Keratinocyte (primary cell): ENCODE data around the gene PTK6. TPM values are rescaled to one million over a fixed set of nuclear protein-coding genes. Genes with fewer than 3 reads are reported as not detected.

Source experiments
- DNase-seq: peaks from one replicate; pipeline ENCODE4 v3.0.0-alpha.2; 2011; ENCODE audit warnings: low read depth, missing footprints, low spot score
- FAIRE-seq: peaks from 2 replicates; lab custom pipeline; 2011; peaks lifted over from hg19 to GRCh38; lab: Jason Lieb, UNC
- H2AFZ ChIP-seq: 2 replicates; pipeline ENCODE4 v1.6.0; 2012; ENCODE audit warnings: low read length, control low read depth, inconsistent platforms; ENCODE audit not compliant: control insufficient read depth
- H3K27ac ChIP-seq: 2 replicates; pipeline ENCODE4 v1.5.1; 2011; ENCODE audit warnings: low read length; ENCODE audit not compliant: control insufficient read depth, insufficient read depth
- H3K27me3 ChIP-seq: 3 replicates; pipeline ENCODE4 v1.6.0; 2011; ENCODE audit warnings: low read length; ENCODE audit not compliant: control insufficient read depth, insufficient read depth; ENCODE audit errors: extremely low read depth
- H3K36me3 ChIP-seq, 2 experiments: 2 replicates in 1 of 2; 3 replicates in 1 of 2; pipeline ENCODE4 v1.5.1; 2011; ENCODE audit warnings: low read length in 2 of 2, mild to moderate bottlenecking in 1 of 2; ENCODE audit not compliant: control insufficient read depth in 2 of 2, insufficient read depth in 2 of 2; ENCODE audit errors: extremely low read depth in 1 of 2
- H3K4me1 ChIP-seq: 3 replicates; pipeline ENCODE4 v1.5.1; 2011; ENCODE audit warnings: low read length; ENCODE audit not compliant: control insufficient read depth, insufficient read depth; ENCODE audit errors: extremely low read depth
- H3K4me2 ChIP-seq: 3 replicates; pipeline ENCODE4 v1.6.0; 2011; ENCODE audit warnings: low read depth, low read length; ENCODE audit not compliant: control insufficient read depth, insufficient read depth; ENCODE audit errors: extremely low read depth
- H3K4me3 ChIP-seq, 3 experiments: fragments of 200-600 bp in 1 of 3; sonication (generic) in 1 of 3; 2 replicates in 2 of 3; 3 replicates in 1 of 3; pipeline ENCODE4 v1.5.1; 2011 to 2016; ENCODE audit warnings: low read length in 3 of 3, mild to moderate bottlenecking in 3 of 3, control low read depth in 2 of 3, inconsistent platforms in 1 of 3, low read depth in 1 of 3, mixed read lengths in 1 of 3, mixed run types in 1 of 3, moderate library complexity in 1 of 3; ENCODE audit not compliant: control insufficient read depth in 2 of 3, insufficient read depth in 2 of 3; ENCODE audit errors: extremely low read depth in 1 of 3
- H3K79me2 ChIP-seq: 2 replicates; pipeline ENCODE4 v1.6.0; 2012; ENCODE audit warnings: low read length; ENCODE audit not compliant: control insufficient read depth, insufficient read depth
- H3K9ac ChIP-seq: 3 replicates; pipeline ENCODE4 v1.6.0; 2011; ENCODE audit warnings: low read length; ENCODE audit not compliant: control insufficient read depth, insufficient read depth; ENCODE audit errors: extremely low read depth
- H3K9me1 ChIP-seq: 3 replicates; pipeline ENCODE4 v1.6.0; 2011; ENCODE audit warnings: low read length; ENCODE audit not compliant: control insufficient read depth, insufficient read depth; ENCODE audit errors: extremely low read depth
- H3K9me3 ChIP-seq: 2 replicates; pipeline ENCODE4 v1.5.1; 2012; ENCODE audit warnings: low read depth, low read length; ENCODE audit not compliant: control insufficient read depth
- H4K20me1 ChIP-seq: 3 replicates; pipeline ENCODE4 v1.6.0; 2011; ENCODE audit warnings: low read length; ENCODE audit not compliant: control insufficient read depth, insufficient read depth; ENCODE audit errors: extremely low read depth
- EZH2 ChIP-seq: IDR thresholded peaks from one replicate; pipeline ENCODE4 v1.6.1; 2012; ENCODE audit warnings: inconsistent platforms, mild to moderate bottlenecking, low read length, moderate library complexity
- dilution Hi-C: fragments of 300-500 bp; cut with MboI; formaldehyde crosslinking; loops from one replicate; pipeline ENCODE4 v1.7.0; 2020; ENCODE audit warnings: low sequenced_read_pairs; ENCODE audit not compliant: extremely low pct_ligation_motif_present
- polyA plus RNA-seq, 5 experiments: library from polyadenylated mRNA; depleted of rRNA in 3 of 5; stranded (reverse) in 3 of 5; stranded (forward) in 1 of 5; unstranded in 1 of 5; fragments of >200 nt; gene quantifications; 1 replicate in 1 of 5; 2 replicates in 3 of 5; 3 replicates in 1 of 5; pipeline versions ENCODE4 v1.2.1 to v1.2.3, GENCODE V29; 2011 to 2012; ENCODE audit warnings: missing spikeins in 2 of 5, low read depth in 1 of 5, low replicate concordance in 1 of 5
- TF ChIP-seq, protein P1 (sequence below), 3 experiments: IDR thresholded peaks in 1 of 3; conservative IDR thresholded peaks in 1 of 3; optimal IDR thresholded peaks in 1 of 3; 2 replicates in 2 of 3; 3 replicates in 1 of 3; pipeline versions ENCODE3 to v1.5.1; 2011; ENCODE audit warnings: low read length in 3 of 3, mild to moderate bottlenecking in 3 of 3, moderate library complexity in 2 of 3, control low read depth in 1 of 3, inconsistent platforms in 1 of 3; ENCODE audit not compliant: insufficient read depth in 2 of 3; ENCODE audit errors: extremely low read depth in 1 of 3

Gene PTK6
- polyA plus RNA-seq, 1 donor (not counting 4 experiments of a cell fraction or from before 2014, with no cell fraction given), result 28.5 TPM

DNA sequence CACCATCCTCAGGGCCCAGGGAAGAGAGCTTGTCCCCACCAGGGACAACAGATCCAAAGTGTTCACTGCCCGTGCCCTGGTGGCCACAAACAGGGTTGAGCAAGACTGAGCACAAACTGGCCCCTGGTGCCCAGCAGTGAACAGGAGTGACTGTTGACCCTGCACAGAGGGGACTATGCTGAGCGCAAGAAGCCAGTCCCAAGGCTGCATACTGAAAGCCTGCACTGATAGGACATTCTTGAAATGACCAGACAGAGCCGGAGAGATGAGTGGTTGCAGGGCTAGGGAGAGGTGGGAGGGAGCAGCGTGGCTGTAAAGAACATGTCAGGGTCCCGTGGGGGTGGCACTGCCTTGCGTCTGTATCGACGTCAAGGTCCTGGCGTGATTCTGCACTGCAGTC is 13.9 kb upstream of the PTK6 start:
- H3K9ac ChIP-seq, result no peak overlapping the region
- peaks cover 17% of the 10 kb centered on the region for H3K4me1 ChIP-seq
- peaks cover 3% of the 10 kb centered on the region for H3K27me3 ChIP-seq
- no peaks in the 10 kb centered on the region for H3K9me3 ChIP-seq
- H3K4me2 ChIP-seq, result no peak overlapping the region
- H2AFZ ChIP-seq, result no peak overlapping the region
- no peak for DNase-seq
- H4K20me1 ChIP-seq, result no peaks in the 10 kb centered on the region
- no peaks in the 10 kb centered on the region for H3K79me2 ChIP-seq
- H3K9me1 ChIP-seq, result no peaks in the 10 kb centered on the region
- H3K36me3 ChIP-seq, result peaks cover 0 to 1% of the 10 kb centered on the region in 2 experiments
- no peak overlapping the region for H3K27ac ChIP-seq
- H3K4me3 ChIP-seq, result no peak overlapping the region
- FAIRE-seq, result no peak
- dilution Hi-C loops, result no loop called here
- TF ChIP-seq, protein P1, sequence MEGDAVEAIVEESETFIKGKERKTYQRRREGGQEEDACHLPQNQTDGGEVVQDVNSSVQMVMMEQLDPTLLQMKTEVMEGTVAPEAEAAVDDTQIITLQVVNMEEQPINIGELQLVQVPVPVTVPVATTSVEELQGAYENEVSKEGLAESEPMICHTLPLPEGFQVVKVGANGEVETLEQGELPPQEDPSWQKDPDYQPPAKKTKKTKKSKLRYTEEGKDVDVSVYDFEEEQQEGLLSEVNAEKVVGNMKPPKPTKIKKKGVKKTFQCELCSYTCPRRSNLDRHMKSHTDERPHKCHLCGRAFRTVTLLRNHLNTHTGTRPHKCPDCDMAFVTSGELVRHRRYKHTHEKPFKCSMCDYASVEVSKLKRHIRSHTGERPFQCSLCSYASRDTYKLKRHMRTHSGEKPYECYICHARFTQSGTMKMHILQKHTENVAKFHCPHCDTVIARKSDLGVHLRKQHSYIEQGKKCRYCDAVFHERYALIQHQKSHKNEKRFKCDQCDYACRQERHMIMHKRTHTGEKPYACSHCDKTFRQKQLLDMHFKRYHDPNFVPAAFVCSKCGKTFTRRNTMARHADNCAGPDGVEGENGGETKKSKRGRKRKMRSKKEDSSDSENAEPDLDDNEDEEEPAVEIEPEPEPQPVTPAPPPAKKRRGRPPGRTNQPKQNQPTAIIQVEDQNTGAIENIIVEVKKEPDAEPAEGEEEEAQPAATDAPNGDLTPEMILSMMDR (optimal IDR thresholded peaks at IDR 0.05 in 1 of 3, IDR thresholded peaks at IDR 0.05 in 1 of 3, conservative IDR thresholded peaks at IDR 0.05 in 1 of 3; ENCODE audit: extremely low read depth in 1 of 3, insufficient read depth in 2 of 3, low read length in 3 of 3), result no peak
- no peak for TF ChIP-seq EZH2

DNA sequence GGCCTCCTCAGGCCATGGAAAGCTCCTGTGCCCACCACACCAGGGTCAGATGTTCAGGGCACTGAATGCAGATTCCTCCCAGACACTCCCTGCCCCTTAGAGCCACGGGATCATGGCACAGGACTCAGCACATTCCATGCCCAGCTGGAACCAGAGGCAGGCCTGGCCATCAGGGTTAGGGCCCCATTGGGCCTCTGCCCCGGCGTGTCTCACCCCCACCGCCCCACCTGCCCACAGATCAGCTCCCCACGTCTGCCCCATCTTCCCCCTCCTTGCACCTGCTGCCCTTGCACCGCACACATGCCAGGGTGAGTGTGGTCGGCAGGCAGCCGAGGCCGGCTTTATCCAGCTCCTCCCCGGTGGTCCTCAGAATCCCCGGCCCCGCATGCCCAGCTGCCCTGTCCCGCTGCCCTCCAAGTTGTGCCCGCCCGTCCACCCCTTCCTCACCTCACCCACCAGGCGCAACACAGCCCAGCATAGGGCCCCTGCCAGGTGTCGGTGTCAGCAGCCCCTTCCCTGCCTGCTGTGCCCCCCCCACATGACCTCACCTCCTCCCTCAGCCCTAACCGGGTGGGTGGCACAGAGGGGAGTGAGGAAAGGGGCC is 12.6 kb upstream of the PTK6 start:
- dilution Hi-C loops, result no loop called here
- H3K4me1 ChIP-seq, result peaks cover 30% of the 10 kb centered on the region
- no peak for DNase-seq

More for the DNA sequence above, 12.6 kb upstream of the PTK6 start:
- TF ChIP-seq, protein P1 (optimal IDR thresholded peaks at IDR 0.05 in 1 of 3, IDR thresholded peaks at IDR 0.05 in 1 of 3, conservative IDR thresholded peaks at IDR 0.05 in 1 of 3; ENCODE audit: extremely low read depth in 1 of 3, insufficient read depth in 2 of 3, low read length in 3 of 3), result no peak
- no peak for TF ChIP-seq EZH2
- no peaks in the 10 kb centered on the region for H3K36me3 ChIP-seq
- FAIRE-seq, result no peak
- no peak overlapping the region for H3K4me3 ChIP-seq
- no peaks in the 10 kb centered on the region for H3K9me3 ChIP-seq
- H3K9ac ChIP-seq, result no peak overlapping the region
- no peak overlapping the region for H3K27ac ChIP-seq
- H3K79me2 ChIP-seq, result no peaks in the 10 kb centered on the region
- no peak overlapping the region for H2AFZ ChIP-seq
- no peak overlapping the region for H3K4me2 ChIP-seq
- H3K9me1 ChIP-seq, result no peaks in the 10 kb centered on the region
- H3K27me3 ChIP-seq, result peaks cover 3% of the 10 kb centered on the region
- no peaks in the 10 kb centered on the region for H4K20me1 ChIP-seq
